ENCODE data around the gene TM9SF1. TPM values are rescaled to one million over a fixed set of nuclear protein-coding genes. Genes with fewer than 3 reads are reported as not detected.
A peak's percentile ranks its signal among the peaks of the same experiment; 100 is the strongest.

Gene TM9SF1, protein sequence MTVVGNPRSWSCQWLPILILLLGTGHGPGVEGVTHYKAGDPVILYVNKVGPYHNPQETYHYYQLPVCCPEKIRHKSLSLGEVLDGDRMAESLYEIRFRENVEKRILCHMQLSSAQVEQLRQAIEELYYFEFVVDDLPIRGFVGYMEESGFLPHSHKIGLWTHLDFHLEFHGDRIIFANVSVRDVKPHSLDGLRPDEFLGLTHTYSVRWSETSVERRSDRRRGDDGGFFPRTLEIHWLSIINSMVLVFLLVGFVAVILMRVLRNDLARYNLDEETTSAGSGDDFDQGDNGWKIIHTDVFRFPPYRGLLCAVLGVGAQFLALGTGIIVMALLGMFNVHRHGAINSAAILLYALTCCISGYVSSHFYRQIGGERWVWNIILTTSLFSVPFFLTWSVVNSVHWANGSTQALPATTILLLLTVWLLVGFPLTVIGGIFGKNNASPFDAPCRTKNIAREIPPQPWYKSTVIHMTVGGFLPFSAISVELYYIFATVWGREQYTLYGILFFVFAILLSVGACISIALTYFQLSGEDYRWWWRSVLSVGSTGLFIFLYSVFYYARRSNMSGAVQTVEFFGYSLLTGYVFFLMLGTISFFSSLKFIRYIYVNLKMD
- polyA plus RNA-seq (ENCODE audit: low read depth in 6 of 6): 10 to 100 TPM; 34.5 to 43.9 (median 37.0) TPM

DNA sequence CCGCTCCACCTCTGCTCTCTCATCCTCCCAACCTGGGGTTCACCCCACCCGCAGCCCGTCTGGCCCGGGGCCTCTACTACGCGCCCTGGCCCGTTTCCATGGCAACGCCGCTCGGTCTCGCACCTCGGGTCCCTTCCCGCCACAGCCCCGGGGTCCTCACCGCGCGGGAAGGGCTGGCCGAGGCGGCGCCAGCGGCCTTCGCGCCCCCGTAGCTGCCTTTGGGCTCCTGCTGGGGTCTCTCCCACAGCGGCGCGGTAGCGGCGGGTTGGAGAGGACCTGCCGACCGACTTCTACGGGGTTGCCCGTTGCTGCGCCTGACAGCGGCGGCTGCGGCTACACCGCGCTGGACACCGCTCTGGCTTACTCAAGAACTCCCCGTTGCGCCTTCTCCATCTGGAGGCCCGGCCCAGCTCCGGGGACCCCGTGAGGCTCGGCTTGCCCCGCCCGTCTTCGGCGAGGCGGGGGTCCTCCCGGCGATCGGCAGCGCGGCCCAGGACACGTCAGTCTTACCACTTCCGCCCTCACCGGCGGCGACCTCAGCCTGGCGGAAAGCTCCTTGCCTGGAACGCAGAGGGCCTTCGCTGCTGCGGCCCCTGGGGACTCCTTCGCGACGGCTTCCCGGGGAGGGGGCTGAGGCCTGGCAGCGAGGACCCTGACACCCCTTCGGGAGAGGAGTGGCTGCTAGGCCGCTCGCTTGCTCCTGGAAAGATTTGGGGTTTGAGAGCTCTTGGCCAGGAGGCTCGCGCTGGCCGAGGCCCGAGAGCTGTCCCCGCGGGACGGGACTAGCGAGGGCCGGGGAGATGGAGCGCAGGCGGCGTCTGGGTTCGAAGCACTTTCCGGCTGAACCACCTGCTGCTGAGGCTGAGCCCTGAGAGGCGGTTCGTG is at the start of gene TM9SF1:
TM9SF1 (minus strand) TSS at position 256 of the 885 bp plus-strand sequence. CDS start 422 bp downstream, outside the sequence.
- Mint-ChIP-seq H3K9me3 (no peaks in the 10 kb centered on the region), H3K4me1 (peaks cover 45 to 69% (median 53%) of the 10 kb centered on the region in 3 donors), H3K4me3 (peak within 1 kb of the TSS; percentile 83 to 98 (median 94)), H3K27me3 (no peaks in the 10 kb centered on the region), H3K27ac (peak within 1 kb of the TSS; percentile 95 to 100 (median 99)), H3K36me3 (no peaks in the 10 kb centered on the region)
- DNase-seq: peak; percentile 91
- ATAC-seq (ENCODE audit: low read depth in 2 of 2): peak; percentile 87 to 88

DNA sequence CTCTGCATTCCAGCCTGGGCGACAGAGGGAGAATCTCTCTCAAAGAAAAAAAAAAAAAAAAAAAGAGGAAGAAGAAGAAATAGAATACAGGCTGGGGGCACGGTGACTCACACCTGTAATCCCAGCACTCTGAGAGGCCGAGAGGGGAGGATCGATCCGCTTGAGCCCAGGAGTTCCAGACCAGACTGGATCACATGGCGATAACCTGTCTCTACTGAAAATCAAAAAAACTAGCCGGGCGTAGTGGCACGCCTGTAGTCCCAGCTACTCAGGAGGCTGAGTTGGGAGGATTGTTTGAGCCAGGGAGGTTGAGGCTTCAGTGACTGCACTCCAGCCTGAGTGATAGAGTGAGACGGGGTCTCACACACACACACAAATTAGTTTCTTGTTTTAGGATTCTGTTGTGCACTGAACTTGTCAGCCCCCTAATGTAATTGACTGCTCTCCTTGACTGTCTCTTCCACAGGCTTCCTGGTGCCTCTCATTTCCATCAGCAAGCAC is 48.1 kb upstream of the TM9SF1 start:
- no peaks in the 10 kb centered on the region for H3K27me3 Mint-ChIP-seq
- DNase-seq: no peak
- peaks cover 43 to 70% (median 61%) of the 10 kb centered on the region in 3 donors for H3K4me1 Mint-ChIP-seq

GRCh38 chr14:24241829-24242443 is 46.7 kb upstream of the TM9SF1 start:
- Mint-ChIP-seq H3K36me3 (peaks cover 8 to 16% of the 10 kb centered on the region in 2 donors), H3K9me3 (no peaks in the 10 kb centered on the region), H3K27me3 (no peaks in the 10 kb centered on the region), H3K4me1 (peaks cover 51 to 75% (median 67%) of the 10 kb centered on the region in 3 donors), H3K27ac (peak overlapping the region; percentile 97 to 100 (median 100)), H3K4me3 (peak overlapping the region; percentile 90 to 100 (median 98))
- ATAC-seq (ENCODE audit: low read depth in 2 of 2) (peak; percentile 71 to 74), DNase-seq (peak; percentile 96)

More for the DNA sequence above, 48.1 kb upstream of the TM9SF1 start:
- ATAC-seq (ENCODE audit: low read depth in 2 of 2): peak; percentile 2 to 3
- Mint-ChIP-seq H3K9me3 (no peaks in the 10 kb centered on the region), H3K27ac (peak overlapping the region; percentile 97 to 100 (median 100)), H3K4me3 (peak overlapping the region; percentile 90 to 100 (median 98)), H3K36me3 (peaks cover 0 to 2% of the 10 kb centered on the region in 2 donors)

- no peak for ATAC-seq (ENCODE audit: low read depth in 2 of 2)
- Mint-ChIP-seq H3K4me1 (peaks cover 58 to 84% (median 77%) of the 10 kb centered on the region in 3 donors), H3K36me3 (peaks cover 18 to 30% of the 10 kb centered on the region in 2 donors), H3K9me3 (no peaks in the 10 kb centered on the region), H3K4me3 (peak overlapping the region; percentile 63 to 100 (median 96)), H3K27ac (peak overlapping the region in 5 of 6 donors; percentile 45 to 87 (median 75)), H3K27me3 (no peaks in the 10 kb centered on the region)
- no peak for DNase-seq
Observed at GRCh38 chr14:24240110-24240918, 45.1 kb upstream of the TM9SF1 start.

- Mint-ChIP-seq H3K4me3 (peak overlapping the region in 4 of 8 donors; percentile 34 to 94 (median 77)), H3K9me3 (no peaks in the 10 kb centered on the region), H3K27ac (peak overlapping the region in 3 of 6 donors; percentile 11 to 91 (median 58)), H3K36me3 (peaks cover 18 to 30% of the 10 kb centered on the region in 2 donors), H3K4me1 (peaks cover 54 to 79% (median 75%) of the 10 kb centered on the region in 3 donors), H3K27me3 (no peaks in the 10 kb centered on the region)
- no peak for ATAC-seq (ENCODE audit: low read depth in 2 of 2)
- no peak for DNase-seq
Observed at GRCh38 chr14:24238527-24239037, 43.3 kb upstream of the TM9SF1 start.

GRCh38 chr14:24238123-24238522 is 42.9 kb upstream of the TM9SF1 start:
- H3K4me1 Mint-ChIP-seq: peaks cover 54 to 79% (median 75%) of the 10 kb centered on the region in 3 donors
- H3K9me3 Mint-ChIP-seq: no peaks in the 10 kb centered on the region
- peaks cover 18 to 30% of the 10 kb centered on the region in 2 donors for H3K36me3 Mint-ChIP-seq
- H3K27ac Mint-ChIP-seq: peak overlapping the region in 4 of 6 donors; percentile 58 to 91 (median 74)
- peak overlapping the region in 2 of 8 donors; percentile 75 to 94 for H3K4me3 Mint-ChIP-seq
- no peaks in the 10 kb centered on the region for H3K27me3 Mint-ChIP-seq
- ATAC-seq (ENCODE audit: low read depth in 2 of 2) (no peak), DNase-seq (no peak)

GRCh38 chr14:24237463-24237955 is 42.3 kb upstream of the TM9SF1 start:
- Mint-ChIP-seq H3K36me3 (peaks cover 18 to 30% of the 10 kb centered on the region in 2 donors), H3K4me1 (peaks cover 54 to 80% (median 73%) of the 10 kb centered on the region in 3 donors)

DNA sequence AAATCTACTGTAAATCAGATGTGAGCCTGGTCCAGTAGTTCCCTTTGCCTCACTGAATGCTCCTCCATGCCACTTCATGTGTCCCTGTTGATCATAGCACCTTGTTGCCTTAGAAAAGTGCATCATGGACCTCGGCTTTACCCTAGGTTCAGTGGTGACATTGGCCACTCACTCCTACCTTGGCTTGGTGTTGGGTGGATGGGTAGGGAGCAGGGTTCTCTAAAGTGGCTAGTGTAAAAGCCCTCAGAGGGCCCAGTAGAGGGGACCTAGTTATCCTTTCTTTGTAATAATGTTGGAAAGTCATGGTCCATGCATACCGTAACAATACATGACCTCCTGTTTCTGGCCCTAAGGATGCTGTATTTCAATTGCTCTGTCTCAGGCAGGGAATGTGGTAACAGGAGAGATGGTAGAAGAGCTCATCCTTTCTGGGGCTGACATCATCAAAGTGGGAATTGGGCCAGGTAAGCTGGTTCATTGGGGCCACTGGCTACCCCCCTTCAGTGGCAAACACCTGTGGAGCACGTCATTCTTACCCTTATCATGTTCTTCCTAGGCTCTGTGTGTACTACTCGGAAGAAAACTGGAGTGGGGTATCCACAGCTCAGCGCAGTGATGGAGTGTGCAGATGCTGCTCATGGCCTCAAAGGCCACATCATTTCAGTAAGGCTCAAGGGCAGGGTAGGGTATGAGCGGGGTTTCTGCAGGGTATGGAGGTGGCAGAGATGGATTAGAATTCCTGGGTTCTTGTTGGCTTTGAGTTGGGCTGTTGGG is 41.6 kb upstream of the TM9SF1 start:
- Mint-ChIP-seq H3K27me3 (no peaks in the 10 kb centered on the region), H3K4me3 (peak overlapping the region in 3 of 8 donors; percentile 35 to 94 (median 66)), H3K27ac (peak overlapping the region in 3 of 6 donors; percentile 41 to 83 (median 74)), H3K36me3 (peaks cover 18 to 30% of the 10 kb centered on the region in 2 donors), H3K4me1 (peaks cover 58 to 79% (median 73%) of the 10 kb centered on the region in 3 donors), H3K9me3 (no peaks in the 10 kb centered on the region)
- ATAC-seq (ENCODE audit: low read depth in 2 of 2) (no peak), DNase-seq (no peak)

More at GRCh38 chr14:24237463-24237955, 42.3 kb upstream of the TM9SF1 start:
- H3K27me3 Mint-ChIP-seq: no peaks in the 10 kb centered on the region
- ATAC-seq (ENCODE audit: low read depth in 2 of 2): no peak
- no peak for DNase-seq
- H3K27ac Mint-ChIP-seq: peak overlapping the region in 4 of 6 donors; percentile 26 to 83 (median 66)
- H3K4me3 Mint-ChIP-seq: peak overlapping the region in 2 of 8 donors; percentile 66 to 94
- no peaks in the 10 kb centered on the region for H3K9me3 Mint-ChIP-seq

DNA sequence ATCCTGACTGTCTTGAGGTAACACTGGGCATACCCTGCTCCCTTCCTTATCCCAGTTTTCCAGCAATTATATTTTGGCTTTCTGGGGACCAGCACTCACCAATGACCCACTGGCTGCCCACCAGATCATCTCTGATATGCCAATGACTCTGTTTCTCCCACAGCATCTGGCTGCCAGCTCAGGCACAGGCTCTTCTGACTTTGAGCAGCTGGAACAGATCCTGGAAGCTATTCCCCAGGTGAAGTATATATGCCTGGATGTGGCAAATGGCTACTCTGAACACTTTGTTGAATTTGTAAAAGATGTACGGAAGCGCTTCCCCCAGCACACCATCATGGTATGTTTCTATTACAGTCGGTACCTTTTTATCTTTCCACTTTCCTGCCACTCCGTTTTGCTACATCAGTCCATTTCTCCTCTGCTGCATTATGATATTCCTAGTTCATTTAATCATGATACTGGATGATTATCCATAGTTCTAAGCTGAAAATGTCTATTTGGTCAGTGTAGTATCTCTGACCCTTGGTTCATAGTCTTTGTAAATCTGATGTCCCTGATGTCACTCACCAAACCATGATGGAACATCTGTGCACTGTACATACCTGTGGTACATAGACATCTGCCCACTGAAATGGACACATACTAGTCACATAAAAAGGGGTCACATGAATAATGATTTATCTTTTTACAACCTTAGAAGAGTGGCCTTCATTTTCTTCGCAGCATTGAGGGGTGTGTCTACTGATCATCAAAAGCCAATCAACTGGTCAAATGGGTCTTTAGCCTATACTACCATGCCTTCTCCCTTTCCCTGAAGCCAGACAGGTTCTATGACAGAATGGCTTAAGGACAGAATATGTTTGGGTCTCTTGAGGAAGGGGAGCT is 40.8 kb upstream of the TM9SF1 start:
- Mint-ChIP-seq H3K4me3 (peak overlapping the region in 1 of 8 donors; percentile 94), H3K4me1 (peaks cover 64 to 83% (median 79%) of the 10 kb centered on the region in 3 donors), H3K27me3 (no peaks in the 10 kb centered on the region), H3K27ac (peak overlapping the region in 4 of 6 donors; percentile 42 to 86 (median 74)), H3K36me3 (peaks cover 18 to 30% of the 10 kb centered on the region in 2 donors), H3K9me3 (no peaks in the 10 kb centered on the region)
- DNase-seq (no peak), ATAC-seq (ENCODE audit: low read depth in 2 of 2) (no peak)

Measured in naive B cell (primary cell).